K562 (cell line): ENCODE results near the gene BRWD1. TPM values are rescaled to one million over a fixed set of nuclear protein-coding genes. Genes with fewer than 3 reads are reported as not detected.

Experiments used
- ATAC-seq: fragments of 200-7000 bp; cut with Tn5 transposase; 3 replicates; pipeline ENCODE4 v1.9.1; 2020; ENCODE audit warnings: moderate library complexity
- BruUV-seq: library from RNA; stranded (reverse); fragments of 400-500 nt; replicated peaks from 2 replicates; lab custom pipeline; 2021; lab: Mats Ljungman, UMichigan
- CTCF ChIA-PET: fragments of 300-600 bp; formaldehyde crosslinking; extraction: SDS; loops from one replicate; lab custom pipeline; 2021; ENCODE audit warnings: low intra/inter-chr PET ratio; lab: Yijun Ruan, JAX
- POLR2A ChIA-PET: fragments of 300-600, 350-650 bp; sonication (Branson Sonifier 250); formaldehyde crosslinking; extraction: SDS; loops from one replicate; lab custom pipeline; 2021; ENCODE audit warnings: antibody characterized with exemption, inconsistent platforms; lab: Yijun Ruan, JAX
- DNase-seq, 4 experiments: peaks; one replicate each; pipeline versions ENCODE4 v3.0.0 to v3.0.0-alpha.2; 2011 to 2018; ENCODE audit warnings: low spot score in 3 of 4, mixed read lengths in 3 of 4; ENCODE audit errors: extremely low read depth in 1 of 4
- FAIRE-seq: peaks from 2 replicates; lab custom pipeline; 2011; peaks lifted over from hg19 to GRCh38; lab: Jason Lieb, UNC
- H2AFZ ChIP-seq: 2 replicates; pipeline ENCODE4 v1.6.0; 2011; ENCODE audit warnings: low read depth, low read length, control low read depth, inconsistent platforms
- H3K27ac ChIP-seq: fragments of 200-600 bp; 3 replicates; pipeline ENCODE4 v1.8.0; 2011; ENCODE audit warnings: low read depth, mild to moderate bottlenecking, control low read depth, inconsistent platforms, low read length, moderate library complexity, mixed read lengths; ENCODE audit errors: extremely low read depth
- H3K27me3 ChIP-seq, 2 experiments: fragments of 300-600 bp in 1 of 2; 2 replicates in 1 of 2; 3 replicates in 1 of 2; pipeline versions ENCODE4 v1.6.0 to v1.8.0; 2011; ENCODE audit warnings: inconsistent platforms in 2 of 2, low read length in 2 of 2, mild to moderate bottlenecking in 1 of 2, mixed read lengths in 1 of 2, moderate library complexity in 1 of 2; ENCODE audit not compliant: control insufficient read depth in 2 of 2, insufficient read depth in 2 of 2
- H3K36me3 ChIP-seq: fragments of 300-600 bp; 3 replicates; pipeline ENCODE4 v1.8.0; 2011; ENCODE audit warnings: mild to moderate bottlenecking, low read length, inconsistent platforms; ENCODE audit not compliant: control insufficient read depth, insufficient read depth
- H3K4me1 ChIP-seq, 2 experiments: fragments of 200-600 bp in 1 of 2; replicated peaks in 1 of 2; 2 replicates in 1 of 2; 3 replicates in 1 of 2; pipeline versions ENCODE4 v1.5.1 to v1.8.0; 2011; ENCODE audit warnings: inconsistent platforms in 2 of 2, low read length in 2 of 2, mild to moderate bottlenecking in 1 of 2, mixed read lengths in 1 of 2, moderate library complexity in 1 of 2; ENCODE audit not compliant: control insufficient read depth in 2 of 2, insufficient read depth in 2 of 2
- H3K4me2 ChIP-seq: 2 replicates; pipeline ENCODE4 v1.6.1; 2011; ENCODE audit warnings: low read length, control low read depth, inconsistent platforms, mixed read lengths; ENCODE audit not compliant: insufficient read depth
- H3K4me3 ChIP-seq: fragments of 200-600 bp; sonication (generic), shearing (Covaris generic); 2 replicates; pipeline ENCODE4 v1.5.1; 2016; ENCODE audit warnings: control low read depth, inconsistent platforms
- H3K79me2 ChIP-seq: fragments of 200-600 bp; 3 replicates; pipeline ENCODE4 v1.8.0; 2011; ENCODE audit warnings: low read length, inconsistent platforms; ENCODE audit not compliant: control insufficient read depth, insufficient read depth
- H3K9ac ChIP-seq, 2 experiments: 2 replicates each; pipeline versions ENCODE4 v1.6.0 to v1.6.1; 2011; ENCODE audit warnings: low read depth in 2 of 2, low read length in 2 of 2, control low read depth in 1 of 2, inconsistent platforms in 1 of 2, mild to moderate bottlenecking in 1 of 2, mixed read lengths in 1 of 2; ENCODE audit not compliant: insufficient read depth in 1 of 2
- H3K9me1 ChIP-seq: one replicate; pipeline ENCODE4 v1.6.0; 2011; ENCODE audit warnings: inconsistent platforms, mild to moderate bottlenecking, low read length, moderate library complexity; ENCODE audit not compliant: control insufficient read depth, insufficient read depth
- H3K9me3 ChIP-seq: replicated peaks from 2 replicates; pipeline ENCODE4 v1.5.1; 2011; ENCODE audit warnings: low read depth, low read length, inconsistent platforms; ENCODE audit not compliant: control insufficient read depth, insufficient read depth
- H4K20me1 ChIP-seq: replicated peaks from 2 replicates; pipeline ENCODE4 v1.6.1; 2011; ENCODE audit warnings: low read length, inconsistent platforms, mixed read lengths; ENCODE audit not compliant: control insufficient read depth, insufficient read depth
- CEBPG ChIP-seq, 3 experiments: fragments of 200-800 bp in 1 of 3; sonication (Bioruptor generic) in 1 of 3; sonication (generic) in 1 of 3; formaldehyde crosslinking in 1 of 3; IDR thresholded peaks in 2 of 3; conservative IDR thresholded peaks in 1 of 3; 2 replicates each; pipeline versions ENCODE4 v1.6.1 to v1.8.0; 2016 to 2022; ENCODE audit warnings: missing compliant biosample characterization in 2 of 3, missing genetic modification characterization in 2 of 3, mild to moderate bottlenecking in 1 of 3, missing genetic modification reagents in 1 of 3
- CXXC5 ChIP-seq: fragments of 250-450 bp; sonication (Bioruptor Pico); IDR thresholded peaks from 2 replicates; pipeline ENCODE4 v1.8.0; 2022; ENCODE audit warnings: inconsistent platforms, mild to moderate bottlenecking, moderate library complexity
- L3MBTL2 ChIP-seq: fragments of 450-650 bp; IDR thresholded peaks from 2 replicates; pipeline ENCODE4 v1.6.1; 2016; ENCODE audit warnings: mild to moderate bottlenecking, moderate library complexity
- MBD1 ChIP-seq: fragments of 250-450 bp; sonication (Bioruptor Pico); IDR thresholded peaks from 2 replicates; pipeline ENCODE4 v1.8.0; 2022; ENCODE audit warnings: inconsistent platforms
- NR3C1 ChIP-seq: sonication (generic); formaldehyde crosslinking; IDR thresholded peaks from 2 replicates; pipeline ENCODE4 v1.8.1; 2022; ENCODE audit warnings: missing genetic modification reagents
- PCBP1 ChIP-seq: fragments of 200-400 bp; formaldehyde crosslinking; IDR thresholded peaks from 2 replicates; pipeline ENCODE4 v1.6.1; 2018; ENCODE audit warnings: mild to moderate bottlenecking, low read depth, low read length; ENCODE audit not compliant: poor library complexity, severe bottlenecking
- POLR3G ChIP-seq: IDR thresholded peaks from 2 replicates; pipeline ENCODE4 v1.6.1; 2011; ENCODE audit not compliant: insufficient read length, insufficient replicate concordance; ENCODE audit errors: extremely low read depth
- SFPQ ChIP-seq: fragments of 200-400 bp; formaldehyde crosslinking; IDR thresholded peaks from 2 replicates; pipeline ENCODE4 v1.6.1; 2017; ENCODE audit warnings: mild to moderate bottlenecking, low read depth, low read length, moderate library complexity
- SMAD4 ChIP-seq: fragments of 250-450 bp; sonication (Bioruptor Pico); conservative IDR thresholded peaks from 2 replicates; pipeline ENCODE4 v1.8.0; 2021; ENCODE audit warnings: inconsistent platforms, mild to moderate bottlenecking, moderate library complexity
- TRIM24 ChIP-seq, 2 experiments: fragments of 450-650 bp; IDR thresholded peaks; 2 replicates each; pipeline ENCODE4 v1.6.1; 2016
- TRIM28 ChIP-seq: fragments of 450-650 bp; IDR thresholded peaks from 2 replicates; pipeline ENCODE4 v1.6.1; 2017
- ZBTB1 ChIP-seq: sonication (generic); formaldehyde crosslinking; IDR thresholded peaks from 2 replicates; pipeline ENCODE4 v1.8.1; 2023; ENCODE audit warnings: missing genetic modification reagents, low read depth, mild to moderate bottlenecking, borderline replicate concordance
- ZC3H4 ChIP-seq: sonication (generic); formaldehyde crosslinking; IDR thresholded peaks from 2 replicates; pipeline ENCODE4 v1.9.0; 2021; ENCODE audit warnings: missing genetic modification reagents, borderline replicate concordance
- ZNF140 ChIP-seq: fragments of 250-450 bp; sonication (Bioruptor Pico); IDR thresholded peaks from 2 replicates; pipeline ENCODE4 v1.8.0; 2021; ENCODE audit warnings: moderate library complexity, mild to moderate bottlenecking, inconsistent platforms
- WGBS: fragments of 100-300 bp; shearing (Covaris generic); methylation state at CpG from one replicate; pipeline ENCODE4 v1.1.6; 2016; ENCODE audit warnings: low coverage, mixed read lengths; ENCODE audit not compliant: insufficient coverage; ENCODE audit errors: missing lambda C conversion rate; 5-methylcytosine and 5-hydroxymethylcytosine counted together
- in situ Hi-C: fragments of 300-500 bp; cut with MboI; formaldehyde crosslinking; loops from 4 replicates; pipeline ENCODE4 v1.15.0; 2018; ENCODE audit warnings: inconsistent platforms, mixed read lengths
- intact Hi-C: fragments of 100-400 bp; cut with micrococcal nuclease; formaldehyde crosslinking; loops from 2 replicates; pipeline ENCODE4 v1.14.2; 2022
- polyA plus RNA-seq, 8 experiments: library from polyadenylated mRNA; depleted of rRNA in 4 of 8; stranded (reverse) in 5 of 8; unstranded in 3 of 8; fragments of >200 nt; fragmentation: Nextera tagmentation in 2 of 8; fragmentation: Illumina TruSeq in 1 of 8; extraction: Ambion mirVana in 2 of 8; extraction: Trizol in 1 of 8; gene quantifications; 2 replicates each; pipeline versions ENCODE4 v1.2.1 to v1.2.3, GENCODE V29; 2011 to 2014; ENCODE audit warnings: inconsistent platforms in 1 of 8, missing spikeins in 1 of 8
- total RNA-seq, 7 experiments: library from RNA; depleted of rRNA in 6 of 7; stranded (reverse); fragments of >200 nt in 6 of 7; fragmentation: Illumina TruSeq in 2 of 7; extraction: Trizol in 2 of 7; gene quantifications; 2 replicates each; pipeline versions ENCODE4 v1.2.1 to v1.2.3, GENCODE V29; 2011 to 2021; ENCODE audit warnings: low replicate concordance in 1 of 7
- TF ChIP-seq, protein P1 (sequence below): fragments of 200-800 bp; sonication (Bioruptor generic); IDR thresholded peaks from 2 replicates; pipeline ENCODE4 v1.6.1; 2017; ENCODE audit warnings: missing genetic modification characterization, missing compliant biosample characterization
- TF ChIP-seq, protein P2 (sequence below): sonication (generic); formaldehyde crosslinking; IDR thresholded peaks from 2 replicates; pipeline ENCODE4 v1.5.0; 2020; ENCODE audit warnings: missing genetic modification reagents

The BRWD1 gene
- total and polyA plus RNA-seq, 9 of the 15 experiments (the other 6 are each of a cell fraction or from before 2014, with no cell fraction given), result 10.1 to 60.2 (median 34.1) TPM

GRCh38 chr21:39263372-39263771, 50.1 kb downstream of the BRWD1 start (continued):
- TF ChIP-seq L3MBTL2, result peak; percentile 17; the same call in 1 of the 2 replicates
- peak; percentile 99 for TF ChIP-seq TRIM24 (IDR thresholded peaks at IDR 0.05)
- TF ChIP-seq ZBTB1, result no peak
- peak; percentile 95 for TF ChIP-seq CEBPG (CRISPR knock-in tag; IDR thresholded peaks at IDR 0.05)
- peak; percentile 97 to 100 for TF ChIP-seq CEBPG (tag; conservative IDR thresholded peaks at IDR 0.05 in 1 of 2, IDR thresholded peaks at IDR 0.05 in 1 of 2)
- peak; percentile 45; the same call in 1 of the 2 replicates for TF ChIP-seq CXXC5 (CRISPR knock-in tag)
- TF ChIP-seq, protein P1, sequence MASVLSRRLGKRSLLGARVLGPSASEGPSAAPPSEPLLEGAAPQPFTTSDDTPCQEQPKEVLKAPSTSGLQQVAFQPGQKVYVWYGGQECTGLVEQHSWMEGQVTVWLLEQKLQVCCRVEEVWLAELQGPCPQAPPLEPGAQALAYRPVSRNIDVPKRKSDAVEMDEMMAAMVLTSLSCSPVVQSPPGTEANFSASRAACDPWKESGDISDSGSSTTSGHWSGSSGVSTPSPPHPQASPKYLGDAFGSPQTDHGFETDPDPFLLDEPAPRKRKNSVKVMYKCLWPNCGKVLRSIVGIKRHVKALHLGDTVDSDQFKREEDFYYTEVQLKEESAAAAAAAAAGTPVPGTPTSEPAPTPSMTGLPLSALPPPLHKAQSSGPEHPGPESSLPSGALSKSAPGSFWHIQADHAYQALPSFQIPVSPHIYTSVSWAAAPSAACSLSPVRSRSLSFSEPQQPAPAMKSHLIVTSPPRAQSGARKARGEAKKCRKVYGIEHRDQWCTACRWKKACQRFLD (CRISPR knock-in tag), result peak; percentile 42; the same call in 1 of the 2 replicates
- TF ChIP-seq PCBP1, result no peak
- peak; percentile 90 for TF ChIP-seq SMAD4 (CRISPR knock-in tag)

GRCh38 chr21:39258207-39258606, 55.2 kb downstream of the BRWD1 start:
- DNase-seq (no peak), FAIRE-seq (no peak), ATAC-seq (no peak)
- Histone ChIP-seq H3K36me3 (peaks cover 86% of the 10 kb centered on the region), H3K27ac (no peak overlapping the region), H3K9me3 (no peaks in the 10 kb centered on the region), H2AFZ (no peak overlapping the region), H3K27me3 (no peaks in the 10 kb centered on the region), H3K4me1 (no peaks in the 10 kb centered on the region), H3K9ac (no peak overlapping the region), H4K20me1 (no peaks in the 10 kb centered on the region), H3K4me3 (no peak overlapping the region), H3K79me2 (peaks cover 9% of the 10 kb centered on the region; the same call in 1 of the 3 replicates), H3K9me1 (no peaks in the 10 kb centered on the region), H3K4me2 (no peak overlapping the region)
- ChIA-PET POLR2A (no interaction called here), CTCF (no interaction called here)
- BruUV-seq, result no TSS peak
- in situ Hi-C loops, result no loop called here
- WGBS, result 82% methylated on average over 4 of the region's 4 CpGs
- intact Hi-C loops, result no loop called here
- TF ChIP-seq, protein P2, sequence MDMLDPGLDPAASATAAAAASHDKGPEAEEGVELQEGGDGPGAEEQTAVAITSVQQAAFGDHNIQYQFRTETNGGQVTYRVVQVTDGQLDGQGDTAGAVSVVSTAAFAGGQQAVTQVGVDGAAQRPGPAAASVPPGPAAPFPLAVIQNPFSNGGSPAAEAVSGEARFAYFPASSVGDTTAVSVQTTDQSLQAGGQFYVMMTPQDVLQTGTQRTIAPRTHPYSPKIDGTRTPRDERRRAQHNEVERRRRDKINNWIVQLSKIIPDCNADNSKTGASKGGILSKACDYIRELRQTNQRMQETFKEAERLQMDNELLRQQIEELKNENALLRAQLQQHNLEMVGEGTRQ (CRISPR knock-in tag), result no peak
- TF ChIP-seq TRIM28 (no peak), SFPQ (no peak), NR3C1 (no peak), ZC3H4 (CRISPR knock-in tag) (no peak), ZNF140 (CRISPR knock-in tag) (no peak), MBD1 (no peak), POLR3G (no peak)
